ENCODE measurements around the gene PTPRC. TPM values are rescaled to one million over a fixed set of nuclear protein-coding genes. Genes with fewer than 3 reads are reported as not detected.
A peak's percentile ranks its signal among the peaks of the same experiment; 100 is the strongest.

The PTPRC gene
- total RNA-seq, 1 donor from 2014 or later, result not detected

- Mint-ChIP-seq H3K27me3 (ENCODE audit: low read depth) (no peaks in the 10 kb centered on the region), H3K27ac (ENCODE audit: unreplicated experiment) (no peak overlapping the region), H3K4me3 (no peak overlapping the region), H3K9me3 (no peaks in the 10 kb centered on the region), H3K36me3 (ENCODE audit: low read depth) (no peaks in the 10 kb centered on the region), H3K4me1 (no peaks in the 10 kb centered on the region)
- TF ChIP-seq CTCF (conservative IDR thresholded peaks at IDR 0.05), result no peak
- DNase-seq (ENCODE audit: low read depth, low spot score), result no peak
Observed at GRCh38 chr1:198776602-198777029, 137.8 kb downstream of the PTPRC start.

GRCh38 chr1:198778049-198778448, 139.2 kb downstream of the PTPRC start:
- H3K27me3 Mint-ChIP-seq (ENCODE audit: low read depth), result no peaks in the 10 kb centered on the region
- no peak for TF ChIP-seq CTCF (conservative IDR thresholded peaks at IDR 0.05)
- peaks cover 2% of the 10 kb centered on the region for H3K9me3 Mint-ChIP-seq
- no peak overlapping the region for H3K27ac Mint-ChIP-seq (ENCODE audit: unreplicated experiment)
- H3K4me1 Mint-ChIP-seq, result no peaks in the 10 kb centered on the region
- no peak for DNase-seq (ENCODE audit: low read depth, low spot score)
- H3K4me3 Mint-ChIP-seq, result no peak overlapping the region
- H3K36me3 Mint-ChIP-seq (ENCODE audit: low read depth), result no peaks in the 10 kb centered on the region

GRCh38 chr1:198780376-198780775, 141.5 kb downstream of the PTPRC start:
- Mint-ChIP-seq H3K27ac (ENCODE audit: unreplicated experiment) (no peak overlapping the region), H3K4me1 (no peaks in the 10 kb centered on the region), H3K36me3 (ENCODE audit: low read depth) (no peaks in the 10 kb centered on the region), H3K4me3 (no peak overlapping the region), H3K27me3 (ENCODE audit: low read depth) (no peaks in the 10 kb centered on the region), H3K9me3 (peaks cover 2% of the 10 kb centered on the region)
- no peak for TF ChIP-seq CTCF (conservative IDR thresholded peaks at IDR 0.05)
- no peak for DNase-seq (ENCODE audit: low read depth, low spot score)

- Mint-ChIP-seq H3K27me3 (ENCODE audit: low read depth) (no peaks in the 10 kb centered on the region), H3K27ac (ENCODE audit: unreplicated experiment) (peak overlapping the region; percentile 69), H3K9me3 (peaks cover 7% of the 10 kb centered on the region), H3K4me3 (peak overlapping the region; percentile 16), H3K4me1 (peaks cover 17% of the 10 kb centered on the region), H3K36me3 (ENCODE audit: low read depth) (no peaks in the 10 kb centered on the region)
- TF ChIP-seq CTCF (conservative IDR thresholded peaks at IDR 0.05), result peak; percentile 54
- peak; percentile 43 for DNase-seq (ENCODE audit: low read depth, low spot score)
Observed at GRCh38 chr1:198788561-198789064, 149.8 kb downstream of the PTPRC start.

- Mint-ChIP-seq H3K27ac (ENCODE audit: unreplicated experiment) (no peak overlapping the region), H3K4me1 (peaks cover 8% of the 10 kb centered on the region), H3K4me3 (no peak overlapping the region), H3K36me3 (ENCODE audit: low read depth) (peaks cover 7% of the 10 kb centered on the region), H3K9me3 (peaks cover 11% of the 10 kb centered on the region), H3K27me3 (ENCODE audit: low read depth) (no peaks in the 10 kb centered on the region)
- TF ChIP-seq CTCF (conservative IDR thresholded peaks at IDR 0.05), result no peak
- DNase-seq (ENCODE audit: low read depth, low spot score), result no peak
Observed at GRCh38 chr1:198793714-198794113, 154.9 kb downstream of the PTPRC start.
